LNCaP clone FGC (cell line): ENCODE results near the gene WDHD1.

Experiments used
- DNase-seq: peaks from one replicate; pipeline ENCODE4 v3.0.0-alpha.2; 2011; ENCODE audit warnings: low read depth
- H3K4me3 ChIP-seq: 2 replicates; pipeline ENCODE4 v1.5.1; 2011; ENCODE audit warnings: mild to moderate bottlenecking, low read depth, low read length, control low read depth
- CTCF ChIP-seq: IDR thresholded peaks from 2 replicates; pipeline ENCODE4 v1.5.1; 2012; ENCODE audit warnings: mild to moderate bottlenecking; ENCODE audit not compliant: control insufficient read depth, insufficient read depth; ENCODE audit errors: extremely low read depth

WDHD1 gene

GRCh38 chr14:55026793-55027561, at the start of gene WDHD1, which contains the start of gene SOCS4:
Gene WDHD1 (minus strand): TSS chr14:55027099. CDS start chr14:55026787, 312 bp downstream.
Gene SOCS4 (plus strand): TSS chr14:55027236. CDS start chr14:55043042, 15,806 bp downstream.
- DNase-seq, result peak; percentile 77
- H3K4me3 ChIP-seq, result peak within 1 kb of the TSS; percentile 88
- peak; percentile 20 for TF ChIP-seq CTCF

GRCh38 chr14:55075628-55076175, 48.8 kb upstream of the WDHD1 start:
- TF ChIP-seq CTCF, result no peak
- DNase-seq, result no peak
- no peak overlapping the region for H3K4me3 ChIP-seq

- DNase-seq, result no peak
- no peak overlapping the region for H3K4me3 ChIP-seq
Observed at GRCh38 chr14:55074662-55075061, 47.8 kb upstream of the WDHD1 start.

GRCh38 chr14:55073856-55074255, 47.0 kb upstream of the WDHD1 start:
- DNase-seq, result no peak
- TF ChIP-seq CTCF, result no peak
- no peak overlapping the region for H3K4me3 ChIP-seq

More at GRCh38 chr14:55074662-55075061, 47.8 kb upstream of the WDHD1 start:
- no peak for TF ChIP-seq CTCF

- H3K4me3 ChIP-seq, result no peak overlapping the region
- no peak for DNase-seq
- no peak for TF ChIP-seq CTCF
Observed at GRCh38 chr14:55071870-55072640, 45.2 kb upstream of the WDHD1 start.

GRCh38 chr14:55070981-55071411, 44.1 kb upstream of the WDHD1 start:
- no peak for TF ChIP-seq CTCF
- no peak overlapping the region for H3K4me3 ChIP-seq
- no peak for DNase-seq
